Measurements from ENCODE around the gene STXBP3.

STXBP3 gene

GRCh38 chr1:108734171-108734865, 12.2 kb upstream of the STXBP3 start:
- no peak overlapping the region for H3K4me3 ChIP-seq (replicated peaks; ENCODE audit: low read depth, low read length)
- TF ChIP-seq CTCF (IDR thresholded peaks at IDR 0.05; ENCODE audit: low read length, missing control alignments), result no peak
- no peak for DNase-seq (ENCODE audit: low read depth)

GRCh38 chr1:108742253-108742652, 4.2 kb upstream of the STXBP3 start:
- TF ChIP-seq CTCF (IDR thresholded peaks at IDR 0.05; ENCODE audit: low read length, missing control alignments), result no peak
- DNase-seq (ENCODE audit: low read depth), result no peak
- no peak overlapping the region for H3K4me3 ChIP-seq (replicated peaks; ENCODE audit: low read depth, low read length)

GRCh38 chr1:108745980-108746381, 493 bp upstream of the STXBP3 start:
- DNase-seq (ENCODE audit: low read depth), result no peak
- TF ChIP-seq CTCF (IDR thresholded peaks at IDR 0.05; ENCODE audit: low read length, missing control alignments), result no peak
- H3K4me3 ChIP-seq (replicated peaks; ENCODE audit: low read depth, low read length), result no peak overlapping the region

- TF ChIP-seq CTCF (IDR thresholded peaks at IDR 0.05; ENCODE audit: low read length, missing control alignments), result no peak
- H3K4me3 ChIP-seq (replicated peaks; ENCODE audit: low read depth, low read length), result peak overlapping the region; percentile 91
- peak; percentile 88 for DNase-seq (ENCODE audit: low read depth)
These were observed 837 bp downstream of the STXBP3 start for GRCh38 chr1:108747171-108747850.

- DNase-seq (ENCODE audit: low read depth), result no peak
- no peak for TF ChIP-seq CTCF (IDR thresholded peaks at IDR 0.05; ENCODE audit: low read length, missing control alignments)
- H3K4me3 ChIP-seq (replicated peaks; ENCODE audit: low read depth, low read length), result peak overlapping the region; percentile 91
These were observed 1.4 kb downstream of the STXBP3 start for GRCh38 chr1:108747898-108748297.

- no peak for DNase-seq (ENCODE audit: low read depth)
- TF ChIP-seq CTCF (IDR thresholded peaks at IDR 0.05; ENCODE audit: low read length, missing control alignments), result no peak
- H3K4me3 ChIP-seq (replicated peaks; ENCODE audit: low read depth, low read length), result no peak overlapping the region
These were observed 2.6 kb downstream of the STXBP3 start for GRCh38 chr1:108749081-108749480.
